H1 (cell line): Measurements from ENCODE around the gene UNC13C. TPM values are rescaled to one million over a fixed set of nuclear protein-coding genes. Genes with fewer than 3 reads are reported as not detected.

Experiments used
- CBX5 ChIP-seq: fragments of 300-800, 300-1000 bp; sonication (generic); IDR thresholded peaks from 2 replicates; pipeline ENCODE4 v1.7.1; 2016; ENCODE audit warnings: antibody characterized with exemption, low read length, low read depth
- CEBPB ChIP-seq: IDR thresholded peaks from 2 replicates; pipeline ENCODE4 v1.6.1; 2012; ENCODE audit warnings: low read depth, low read length
- EGR1 ChIP-seq: IDR thresholded peaks from 2 replicates; pipeline ENCODE4 v1.6.1; 2011; ENCODE audit warnings: low read depth, low read length, borderline replicate concordance
- EP300 ChIP-seq, 2 experiments: IDR thresholded peaks; 1 replicate in 1 of 2; 2 replicates in 1 of 2; pipeline ENCODE4 v1.6.1; 2011 to 2012; ENCODE audit warnings: low read depth in 2 of 2, low read length in 2 of 2, mild to moderate bottlenecking in 2 of 2, borderline replicate concordance in 1 of 2, inconsistent platforms in 1 of 2, moderate library complexity in 1 of 2
- PHF8 ChIP-seq: fragments of 200-600 bp; sonication (generic); conservative IDR thresholded peaks from 2 replicates; pipeline ENCODE4 v1.7.1; 2012; ENCODE audit warnings: low read depth, mild to moderate bottlenecking, inconsistent platforms, low read length, moderate library complexity
- POU5F1 ChIP-seq: IDR thresholded peaks from 2 replicates; pipeline ENCODE4 v1.6.1; 2011; ENCODE audit warnings: low read depth, mild to moderate bottlenecking, low read length, moderate library complexity
- RFX5 ChIP-seq: IDR thresholded peaks from 2 replicates; pipeline ENCODE4 v1.6.1; 2011; ENCODE audit warnings: low read depth, low read length, improper control_type of control experiment, borderline replicate concordance
- SAP30 ChIP-seq: fragments of 300-600 bp; sonication (generic); IDR thresholded peaks from 2 replicates; pipeline ENCODE4 v1.7.1; 2012; ENCODE audit warnings: low read length, moderate library complexity, mild to moderate bottlenecking, inconsistent platforms; ENCODE audit not compliant: insufficient read depth, insufficient replicate concordance
- SIX5 ChIP-seq: IDR thresholded peaks from 2 replicates; pipeline ENCODE4 v1.6.1; 2011; ENCODE audit warnings: mild to moderate bottlenecking, low read depth, low read length
- polyA plus RNA-seq, 7 experiments: library from polyadenylated mRNA; depleted of rRNA in 3 of 7; stranded (reverse) in 5 of 7; unstranded in 2 of 7; fragments of >200 nt in 5 of 7; fragments of 200-250 nt in 2 of 7; gene quantifications; 1 replicate in 5 of 7; 2 replicates in 1 of 7; 4 replicates in 1 of 7; pipeline versions ENCODE4 v1.2.1 to v1.2.3, GENCODE V29; 2011 to 2013; ENCODE audit warnings: missing spikeins in 2 of 7, mixed read lengths in 2 of 7
- total RNA-seq: library from RNA; stranded (reverse); fragmentation: NEBNext Ultra II Directional; extraction: Animal tissue kit (Norgen Biotek cat#: 25700); gene quantifications from 2 replicates; pipeline ENCODE4 v1.2.1, GENCODE V29; 2021
- TF ChIP-seq, protein P1 (sequence below), 3 experiments: IDR thresholded peaks; 1 replicate in 2 of 3; 2 replicates in 1 of 3; pipeline versions ENCODE4 v1.5.1 to v1.6.1; 2011; ENCODE audit warnings: low read length in 3 of 3, mild to moderate bottlenecking in 3 of 3, inconsistent platforms in 2 of 3, low read depth in 1 of 3, moderate library complexity in 1 of 3; ENCODE audit not compliant: insufficient read depth in 1 of 3; ENCODE audit errors: control extremely low read depth in 1 of 3

The UNC13C gene
- total and polyA plus RNA-seq, 2 of the 8 experiments (the other 6 are each of a cell fraction or from before 2014, with no cell fraction given) = 0.02 to 0.13 TPM

DNA sequence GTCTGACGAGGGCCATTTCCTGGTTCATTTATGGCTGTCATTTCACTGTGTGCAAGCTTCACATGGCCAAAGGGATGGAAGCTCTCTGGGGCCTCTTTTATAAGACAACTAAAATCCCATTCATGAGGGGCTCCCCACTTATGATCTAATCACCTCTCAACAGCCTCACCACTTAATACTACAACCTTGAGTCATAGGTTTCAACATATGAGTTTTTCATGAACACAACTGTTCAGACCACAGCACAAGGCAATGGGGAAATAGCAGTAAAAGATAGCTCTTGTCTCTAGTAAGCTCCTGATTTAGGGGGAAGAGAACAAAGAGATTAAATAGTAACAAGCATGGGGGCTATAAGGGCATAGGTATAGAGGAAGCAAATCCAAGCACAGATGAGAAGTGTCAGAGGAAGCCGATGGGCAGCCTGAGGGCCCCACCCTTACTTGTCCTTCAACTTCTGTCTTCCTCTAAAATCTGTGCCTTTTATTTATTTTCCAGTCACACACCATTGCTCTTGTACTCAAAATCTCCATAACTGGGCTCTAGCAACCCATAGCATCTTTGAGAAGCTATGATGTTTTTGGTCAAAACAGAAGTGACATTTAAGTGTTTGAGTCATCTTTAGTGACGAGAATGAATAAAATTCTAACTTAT, 329.1 kb downstream of the UNC13C start (continued):
- TF ChIP-seq, protein P1, sequence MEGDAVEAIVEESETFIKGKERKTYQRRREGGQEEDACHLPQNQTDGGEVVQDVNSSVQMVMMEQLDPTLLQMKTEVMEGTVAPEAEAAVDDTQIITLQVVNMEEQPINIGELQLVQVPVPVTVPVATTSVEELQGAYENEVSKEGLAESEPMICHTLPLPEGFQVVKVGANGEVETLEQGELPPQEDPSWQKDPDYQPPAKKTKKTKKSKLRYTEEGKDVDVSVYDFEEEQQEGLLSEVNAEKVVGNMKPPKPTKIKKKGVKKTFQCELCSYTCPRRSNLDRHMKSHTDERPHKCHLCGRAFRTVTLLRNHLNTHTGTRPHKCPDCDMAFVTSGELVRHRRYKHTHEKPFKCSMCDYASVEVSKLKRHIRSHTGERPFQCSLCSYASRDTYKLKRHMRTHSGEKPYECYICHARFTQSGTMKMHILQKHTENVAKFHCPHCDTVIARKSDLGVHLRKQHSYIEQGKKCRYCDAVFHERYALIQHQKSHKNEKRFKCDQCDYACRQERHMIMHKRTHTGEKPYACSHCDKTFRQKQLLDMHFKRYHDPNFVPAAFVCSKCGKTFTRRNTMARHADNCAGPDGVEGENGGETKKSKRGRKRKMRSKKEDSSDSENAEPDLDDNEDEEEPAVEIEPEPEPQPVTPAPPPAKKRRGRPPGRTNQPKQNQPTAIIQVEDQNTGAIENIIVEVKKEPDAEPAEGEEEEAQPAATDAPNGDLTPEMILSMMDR (IDR thresholded peaks at IDR 0.05; ENCODE audit: control extremely low read depth in 1 of 3, insufficient read depth in 1 of 3, low read depth in 1 of 3, low read length in 3 of 3) = no peak
- TF ChIP-seq EGR1 (no peak), EP300 (IDR thresholded peaks at IDR 0.05; ENCODE audit: borderline replicate concordance in 1 of 2, low read depth in 2 of 2, low read length in 2 of 2) (no peak), SAP30 (no peak), CEBPB (no peak), SIX5 (no peak), RFX5 (no peak), CBX5 (no peak), POU5F1 (no peak), PHF8 (no peak)
